ENCODE results near the gene INPP1. TPM values are rescaled to one million over a fixed set of nuclear protein-coding genes. Genes with fewer than 3 reads are reported as not detected.

The INPP1 gene
- total RNA-seq, 4 donors from 2014 or later, result 5.6 to 9.9 (median 8.0) TPM

- Histone ChIP-seq H3K27ac (no peak overlapping the region), H3K9me3 (no peaks in the 10 kb centered on the region), H3K4me1 (no peaks in the 10 kb centered on the region), H3K36me3 (no peaks in the 10 kb centered on the region), H3K4me3 (no peak overlapping the region), H3K27me3 (no peaks in the 10 kb centered on the region)
- DNase-seq, result no peak
- intact Hi-C loops (cut with DNase I; ENCODE audit: low total_unique reads) (no loop called here), in situ Hi-C loops (cut with MboI; ENCODE audit: low sequenced_read_pairs in 4 of 4) (no loop called here)
- TF ChIP-seq, protein P1, sequence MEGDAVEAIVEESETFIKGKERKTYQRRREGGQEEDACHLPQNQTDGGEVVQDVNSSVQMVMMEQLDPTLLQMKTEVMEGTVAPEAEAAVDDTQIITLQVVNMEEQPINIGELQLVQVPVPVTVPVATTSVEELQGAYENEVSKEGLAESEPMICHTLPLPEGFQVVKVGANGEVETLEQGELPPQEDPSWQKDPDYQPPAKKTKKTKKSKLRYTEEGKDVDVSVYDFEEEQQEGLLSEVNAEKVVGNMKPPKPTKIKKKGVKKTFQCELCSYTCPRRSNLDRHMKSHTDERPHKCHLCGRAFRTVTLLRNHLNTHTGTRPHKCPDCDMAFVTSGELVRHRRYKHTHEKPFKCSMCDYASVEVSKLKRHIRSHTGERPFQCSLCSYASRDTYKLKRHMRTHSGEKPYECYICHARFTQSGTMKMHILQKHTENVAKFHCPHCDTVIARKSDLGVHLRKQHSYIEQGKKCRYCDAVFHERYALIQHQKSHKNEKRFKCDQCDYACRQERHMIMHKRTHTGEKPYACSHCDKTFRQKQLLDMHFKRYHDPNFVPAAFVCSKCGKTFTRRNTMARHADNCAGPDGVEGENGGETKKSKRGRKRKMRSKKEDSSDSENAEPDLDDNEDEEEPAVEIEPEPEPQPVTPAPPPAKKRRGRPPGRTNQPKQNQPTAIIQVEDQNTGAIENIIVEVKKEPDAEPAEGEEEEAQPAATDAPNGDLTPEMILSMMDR (IDR thresholded peaks at IDR 0.05 in 4 of 5, conservative IDR thresholded peaks at IDR 0.05 in 1 of 5), result no peak
- TF ChIP-seq POLR2A (IDR thresholded peaks at IDR 0.05), result no peak
- ATAC-seq, result no peak
These were observed 37.6 kb downstream of the INPP1 start for GRCh38 chr2:190380962-190381412.

DNA sequence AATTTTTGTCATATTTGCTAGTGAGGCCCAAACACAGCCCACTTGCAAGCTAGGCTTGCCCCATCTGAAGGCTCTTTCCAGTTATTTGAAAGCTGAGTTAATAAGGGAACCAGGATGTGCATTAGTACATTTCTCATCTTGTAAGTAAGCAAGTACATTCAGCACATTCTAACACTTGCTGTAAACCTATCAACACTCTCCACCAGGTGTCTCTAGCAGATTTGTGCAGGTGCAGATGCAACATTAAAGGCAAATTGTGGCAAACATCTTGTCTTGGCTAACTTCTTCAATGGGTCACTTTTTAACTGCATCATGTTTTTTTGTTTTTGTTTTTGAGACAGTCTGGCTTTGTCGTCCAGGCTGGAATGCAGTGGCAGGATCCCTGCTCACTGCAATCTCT, 39.5 kb downstream of the INPP1 start:
- ATAC-seq, result no peak
- H3K27me3 ChIP-seq, result no peaks in the 10 kb centered on the region
- H3K36me3 ChIP-seq, result no peaks in the 10 kb centered on the region
- intact Hi-C loops (cut with DNase I; ENCODE audit: low total_unique reads), result no loop called here
- H3K4me1 ChIP-seq, result no peaks in the 10 kb centered on the region
- no peaks in the 10 kb centered on the region for H3K9me3 ChIP-seq
- no peak for DNase-seq
- no peak for TF ChIP-seq POLR2A (IDR thresholded peaks at IDR 0.05)
- TF ChIP-seq, protein P1 (IDR thresholded peaks at IDR 0.05 in 4 of 5, conservative IDR thresholded peaks at IDR 0.05 in 1 of 5), result peak in 3 of 5 experiments; percentile 12 to 45 (median 36)
- in situ Hi-C loops (cut with MboI; ENCODE audit: low sequenced_read_pairs in 4 of 4), result no loop called here
- no peak overlapping the region for H3K4me3 ChIP-seq
- no peak overlapping the region for H3K27ac ChIP-seq

DNA sequence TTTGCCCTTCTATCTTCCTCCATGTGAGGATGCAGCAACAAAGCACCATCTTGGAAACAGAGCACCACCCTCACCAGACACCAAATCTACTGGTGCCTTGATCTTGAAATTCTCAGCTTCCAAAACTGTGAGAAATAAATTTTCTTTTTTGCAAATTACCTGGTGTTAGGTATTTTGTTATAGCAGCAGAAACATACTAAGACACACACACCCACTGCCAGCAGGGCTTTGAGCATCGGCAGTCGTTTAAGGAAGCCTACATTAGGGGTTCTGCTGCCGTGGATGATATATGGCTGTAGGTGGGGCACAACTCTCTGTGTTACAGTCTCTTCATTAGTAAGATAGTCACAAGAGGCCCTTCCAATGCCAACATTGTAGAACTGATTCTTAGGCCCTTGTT, 44.0 kb downstream of the INPP1 start:
- Histone ChIP-seq H3K9me3 (no peaks in the 10 kb centered on the region), H3K4me3 (no peak overlapping the region), H3K4me1 (no peaks in the 10 kb centered on the region), H3K36me3 (no peaks in the 10 kb centered on the region), H3K27ac (no peak overlapping the region), H3K27me3 (no peaks in the 10 kb centered on the region)
- no peak for TF ChIP-seq POLR2A (IDR thresholded peaks at IDR 0.05)
- TF ChIP-seq, protein P1 (IDR thresholded peaks at IDR 0.05 in 4 of 5, conservative IDR thresholded peaks at IDR 0.05 in 1 of 5), result no peak
- DNase-seq, result no peak
- in situ Hi-C loops (cut with MboI; ENCODE audit: low sequenced_read_pairs in 4 of 4), result no loop called here
- no peak for ATAC-seq
- intact Hi-C loops (cut with DNase I; ENCODE audit: low total_unique reads), result no loop called here

DNA sequence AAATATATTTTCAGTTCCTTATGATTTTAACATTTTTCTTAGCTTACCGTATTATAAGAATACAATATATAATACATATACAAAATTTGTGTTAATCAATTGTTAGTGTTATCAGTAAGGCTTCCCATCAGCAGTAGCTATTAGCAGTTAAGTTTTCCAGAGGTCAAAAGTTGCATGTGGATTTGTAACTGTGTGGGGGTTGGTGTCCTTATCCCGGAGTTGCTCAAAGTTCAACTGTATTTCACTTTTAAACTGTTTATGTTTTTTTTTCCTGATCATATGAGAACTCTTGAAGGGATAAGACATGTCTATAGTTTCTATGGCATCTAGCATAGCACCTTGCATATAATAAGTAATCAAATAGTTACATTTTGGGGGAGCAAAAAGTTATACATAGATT, 52.9 kb downstream of the INPP1 start:
- no peaks in the 10 kb centered on the region for H3K9me3 ChIP-seq
- DNase-seq (no peak), ATAC-seq (no peak)
- in situ Hi-C loops (cut with MboI; ENCODE audit: low sequenced_read_pairs in 4 of 4), result no loop called here
- intact Hi-C loops (cut with DNase I; ENCODE audit: low total_unique reads), result no loop called here
- H3K36me3 ChIP-seq, result no peaks in the 10 kb centered on the region
- no peaks in the 10 kb centered on the region for H3K27me3 ChIP-seq
- H3K27ac ChIP-seq, result no peak overlapping the region
- H3K4me3 ChIP-seq, result no peak overlapping the region
- no peak for TF ChIP-seq POLR2A (IDR thresholded peaks at IDR 0.05)
- TF ChIP-seq, protein P1 (IDR thresholded peaks at IDR 0.05 in 4 of 5, conservative IDR thresholded peaks at IDR 0.05 in 1 of 5), result no peak
- H3K4me1 ChIP-seq, result no peaks in the 10 kb centered on the region

GRCh38 chr2:190402986-190403603, 59.7 kb downstream of the INPP1 start:
- H3K27me3 ChIP-seq, result no peaks in the 10 kb centered on the region
- in situ Hi-C loops (cut with MboI; ENCODE audit: low sequenced_read_pairs in 4 of 4) (no loop called here), intact Hi-C loops (cut with DNase I; ENCODE audit: low total_unique reads) (no loop called here)
- H3K9me3 ChIP-seq, result no peaks in the 10 kb centered on the region
- ATAC-seq, result no peak
- peaks cover 4 to 7% of the 10 kb centered on the region in 2 donors for H3K4me1 ChIP-seq
- TF ChIP-seq, protein P1 (IDR thresholded peaks at IDR 0.05 in 4 of 5, conservative IDR thresholded peaks at IDR 0.05 in 1 of 5), result no peak
- no peak for TF ChIP-seq POLR2A (IDR thresholded peaks at IDR 0.05)
- DNase-seq, result no peak
- H3K27ac ChIP-seq, result no peak overlapping the region
- H3K4me3 ChIP-seq, result no peak overlapping the region
- no peaks in the 10 kb centered on the region for H3K36me3 ChIP-seq

Measured in gastrocnemius medialis (tissue), 4 donors.